Parathyroid adenoma (tissue), 2 donors: Measurements from ENCODE around the gene CFAP45.

Experiments used
- H2AFZ ChIP-seq: fragments of 300-600 bp; sonication (generic); one replicate; pipeline ENCODE4 v1.7.0; 2017; ENCODE audit warnings: antibody characterized with exemption, mild to moderate bottlenecking
- H3K27ac ChIP-seq: fragments of 300-600 bp; sonication (generic); one replicate; pipeline ENCODE4 v1.7.0; 2017
- H3K27me3 ChIP-seq: fragments of 300-600 bp; sonication (generic); one replicate; pipeline ENCODE4 v1.7.0; 2017; ENCODE audit warnings: low read length; ENCODE audit not compliant: control insufficient read depth, insufficient read depth
- H3K36me3 ChIP-seq: fragments of 300-600 bp; sonication (generic); one replicate; pipeline ENCODE4 v1.7.0; 2017; ENCODE audit warnings: low read length; ENCODE audit not compliant: control insufficient read depth, insufficient read depth
- H3K4me1 ChIP-seq: fragments of 300-600 bp; sonication (generic); one replicate; pipeline ENCODE4 v1.7.0; 2017; ENCODE audit warnings: control low read depth
- H3K4me2 ChIP-seq: fragments of 300-600 bp; sonication (generic); one replicate; pipeline ENCODE4 v1.7.0; 2017; ENCODE audit warnings: low read length
- H3K4me3 ChIP-seq: fragments of 300-600 bp; sonication (generic); one replicate; pipeline ENCODE4 v1.7.0; 2017; ENCODE audit warnings: low read depth, low read length
- H3K79me2 ChIP-seq: fragments of 300-600 bp; sonication (generic); one replicate; pipeline ENCODE4 v1.7.0; 2017; ENCODE audit warnings: control low read depth
- H3K9ac ChIP-seq: fragments of 300-600 bp; sonication (generic); one replicate; pipeline ENCODE4 v1.7.0; 2017; ENCODE audit warnings: mild to moderate bottlenecking
- H3K9me3 ChIP-seq: fragments of 300-600 bp; sonication (generic); one replicate; pipeline ENCODE4 v1.7.0; 2017; ENCODE audit warnings: low read length; ENCODE audit not compliant: control insufficient read depth
- CTCF ChIP-seq: fragments of 300-600 bp; sonication (generic); IDR thresholded peaks from one replicate; pipeline ENCODE4 v1.7.0; 2017; ENCODE audit warnings: antibody characterized with exemption, mild to moderate bottlenecking
- donor health status: primary hyperparathyroidism.

CFAP45 gene

GRCh38 chr1:159879136-159879535 is 20.8 kb downstream of the CFAP45 start:
- Histone ChIP-seq H3K36me3 (no peaks in the 10 kb centered on the region), H3K27me3 (no peaks in the 10 kb centered on the region), H3K9ac (no peak overlapping the region), H3K4me1 (peaks cover 7% of the 10 kb centered on the region), H3K27ac (no peak overlapping the region), H2AFZ (no peak overlapping the region), H3K4me2 (no peak overlapping the region), H3K9me3 (no peaks in the 10 kb centered on the region), H3K79me2 (no peaks in the 10 kb centered on the region), H3K4me3 (no peak overlapping the region)
- no peak for TF ChIP-seq CTCF

- Histone ChIP-seq H3K27me3 (no peaks in the 10 kb centered on the region), H2AFZ (no peak overlapping the region), H3K4me1 (peaks cover 7% of the 10 kb centered on the region), H3K9ac (no peak overlapping the region), H3K27ac (no peak overlapping the region), H3K9me3 (no peaks in the 10 kb centered on the region), H3K4me3 (no peak overlapping the region), H3K4me2 (no peak overlapping the region), H3K36me3 (no peaks in the 10 kb centered on the region), H3K79me2 (no peaks in the 10 kb centered on the region)
- no peak for TF ChIP-seq CTCF
Observed at GRCh38 chr1:159877695-159878444, 22.1 kb downstream of the CFAP45 start.

GRCh38 chr1:159873530-159874143 is 26.3 kb downstream of the CFAP45 start:
- Histone ChIP-seq H3K4me2 (no peak overlapping the region), H3K36me3 (no peaks in the 10 kb centered on the region), H3K27me3 (no peaks in the 10 kb centered on the region), H3K4me1 (peaks cover 7% of the 10 kb centered on the region), H3K27ac (no peak overlapping the region), H3K9me3 (no peaks in the 10 kb centered on the region), H3K9ac (no peak overlapping the region), H2AFZ (no peak overlapping the region), H3K79me2 (no peaks in the 10 kb centered on the region), H3K4me3 (no peak overlapping the region)
- TF ChIP-seq CTCF, result no peak

- no peaks in the 10 kb centered on the region for H3K27me3 ChIP-seq
Observed at GRCh38 chr1:159872891-159873290, 27.1 kb downstream of the CFAP45 start.

More at GRCh38 chr1:159872891-159873290, 27.1 kb downstream of the CFAP45 start:
- H3K9ac ChIP-seq, result no peak overlapping the region
- no peaks in the 10 kb centered on the region for H3K79me2 ChIP-seq
- no peak for TF ChIP-seq CTCF
- no peaks in the 10 kb centered on the region for H3K9me3 ChIP-seq
- no peak overlapping the region for H2AFZ ChIP-seq
- H3K27ac ChIP-seq, result no peak overlapping the region
- H3K4me1 ChIP-seq, result peaks cover 13% of the 10 kb centered on the region
- no peak overlapping the region for H3K4me2 ChIP-seq
- H3K36me3 ChIP-seq, result no peaks in the 10 kb centered on the region
- H3K4me3 ChIP-seq, result no peak overlapping the region
